Measurements from ENCODE around the gene CWH43.
A peak's percentile ranks its signal among the peaks of the same experiment; 100 is the strongest.
"Not testable (repeated sequence)": the region's sequence is repeated elsewhere in the genome, so short reads cannot be mapped to it uniquely, and the experiment has no call there.

The CWH43 gene

DNA sequence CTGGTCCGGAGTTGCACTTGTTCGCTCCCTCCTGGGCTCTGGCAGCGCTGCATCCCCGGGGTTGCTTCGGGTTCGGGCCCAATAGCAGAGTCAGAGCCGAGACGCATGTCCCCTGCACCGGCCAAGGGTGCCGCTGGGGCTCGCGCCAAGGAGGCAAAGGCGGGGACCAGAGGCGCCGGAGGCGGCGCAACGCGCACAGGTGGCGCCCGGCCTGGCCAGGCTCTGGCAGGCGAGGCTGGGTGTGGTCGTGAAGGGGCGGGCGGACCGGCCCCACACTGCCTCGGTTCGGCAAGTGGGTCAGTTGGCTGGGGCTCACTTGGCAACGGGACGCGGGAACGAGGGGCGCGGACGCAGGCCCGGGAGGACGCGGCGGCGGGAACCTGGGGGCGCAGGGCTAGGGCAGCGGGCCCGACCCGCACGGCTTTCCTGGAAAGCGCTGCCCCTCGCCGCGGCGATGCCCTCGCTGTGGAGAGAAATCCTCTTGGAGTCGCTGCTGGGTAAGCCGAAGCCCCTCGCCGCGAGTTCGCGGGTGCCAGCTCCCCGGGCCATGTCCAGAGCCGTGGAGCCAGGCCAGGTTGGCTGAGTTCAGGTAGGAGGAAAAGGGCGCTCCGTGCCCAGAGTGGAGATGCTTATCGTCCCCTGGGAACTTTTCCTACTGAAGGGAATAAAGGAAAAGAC is at the start of gene CWH43:
Gene CWH43 (plus strand): TSS at position 300 of the 678 bp plus-strand sequence. CDS start 155 bp downstream, at position 455.
- no peak for DNase-seq (ENCODE audit: low spot score)

DNA sequence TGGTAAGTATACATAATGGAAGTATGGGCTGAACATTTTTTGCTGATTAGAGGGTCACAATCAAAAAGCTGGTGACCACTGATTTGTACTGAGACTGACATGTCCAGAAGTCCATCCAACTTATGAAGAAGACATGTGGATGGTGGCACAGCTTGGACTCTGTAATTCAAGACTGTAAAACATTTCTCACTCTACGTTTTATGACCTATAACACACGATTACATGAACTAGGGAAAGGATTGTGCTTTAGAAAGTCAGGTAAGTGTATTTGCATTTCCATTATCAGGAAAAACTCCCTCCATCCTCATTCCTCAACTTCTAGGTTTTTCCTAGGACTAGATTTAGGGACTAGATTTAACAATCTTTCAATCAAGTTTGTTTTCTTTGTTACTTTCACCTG is 49.0 kb upstream of the CWH43 start:
- DNase-seq (ENCODE audit: low spot score) = no peak

DNA sequence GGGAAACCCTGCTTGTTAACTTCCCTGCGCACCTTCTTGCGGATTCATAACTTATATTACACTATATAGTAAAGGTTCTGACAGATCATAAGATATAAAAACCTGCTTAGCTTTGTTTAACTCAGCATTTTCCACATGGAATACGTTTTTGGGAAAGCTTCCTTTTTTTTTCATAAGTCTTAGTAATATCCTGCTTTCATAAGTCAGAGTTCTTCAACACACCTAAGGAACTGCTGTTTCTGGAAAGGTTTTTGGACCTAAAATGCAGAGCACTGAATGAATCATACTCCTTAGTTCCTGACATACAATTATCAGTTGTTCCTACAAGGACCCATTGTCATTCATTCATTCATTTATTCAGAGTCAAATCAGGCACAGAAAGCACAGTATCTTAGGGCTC is 47.2 kb upstream of the CWH43 start:
- no peak for DNase-seq (ENCODE audit: low spot score)

DNA sequence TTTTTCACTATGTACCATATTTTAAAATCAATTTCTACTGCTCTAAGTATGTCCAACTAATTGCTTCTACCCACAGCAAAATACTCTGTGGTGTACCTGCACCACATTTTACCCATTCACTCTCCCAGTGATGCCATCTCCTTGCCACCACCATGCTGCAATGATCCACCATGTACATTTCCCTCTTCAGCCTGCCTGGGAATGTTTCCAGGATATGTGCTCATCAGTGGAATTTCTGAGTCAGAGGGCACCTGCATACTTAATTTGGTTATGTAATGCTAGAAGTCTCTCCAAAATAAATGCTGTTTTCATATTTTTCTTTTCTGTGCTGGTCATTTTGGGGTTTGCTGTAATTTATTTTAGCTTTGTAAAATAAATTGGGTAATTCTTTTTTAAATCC is 46.3 kb upstream of the CWH43 start:
- no peak for DNase-seq (ENCODE audit: low spot score)

DNA sequence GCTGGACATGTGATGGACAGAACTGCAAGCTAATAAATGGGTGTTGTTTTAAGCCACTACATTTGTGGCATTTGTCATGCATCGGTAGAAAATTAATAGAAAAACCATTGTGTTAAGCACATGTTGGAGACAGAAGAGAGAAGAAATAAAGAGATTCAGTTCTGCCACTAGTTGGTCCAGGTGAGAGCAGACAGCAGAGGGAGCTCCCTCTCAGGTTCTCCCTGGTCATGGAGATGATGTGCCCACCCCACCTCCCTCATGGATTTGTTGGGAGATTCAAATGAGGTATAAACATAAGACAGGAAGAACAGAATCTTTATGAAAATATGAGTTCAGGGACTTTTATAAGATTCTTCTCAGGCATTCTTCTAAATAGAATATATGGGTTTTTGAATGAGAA is 42.7 kb upstream of the CWH43 start:
- DNase-seq (ENCODE audit: low spot score) = no peak

DNA sequence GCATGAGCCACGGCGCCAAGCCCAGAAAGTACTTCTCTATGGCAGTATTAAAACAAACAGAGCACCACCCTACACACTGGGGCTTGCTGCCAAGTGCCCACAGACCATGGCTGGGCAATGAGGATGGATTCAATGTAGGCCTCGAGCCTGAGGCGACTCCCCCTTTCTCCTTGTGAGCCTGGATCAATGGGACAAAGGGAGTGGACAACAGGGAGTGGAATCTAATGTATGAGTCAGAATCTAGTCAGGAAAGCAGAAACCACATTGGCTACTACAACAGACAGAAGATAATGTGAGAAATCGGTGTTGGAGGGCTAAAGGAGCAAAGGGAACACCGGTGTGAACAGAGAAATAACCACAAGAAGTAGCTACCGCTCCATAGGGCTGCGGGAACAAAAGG is 41.8 kb upstream of the CWH43 start:
- DNase-seq (ENCODE audit: low spot score) = peak; percentile 32

DNA sequence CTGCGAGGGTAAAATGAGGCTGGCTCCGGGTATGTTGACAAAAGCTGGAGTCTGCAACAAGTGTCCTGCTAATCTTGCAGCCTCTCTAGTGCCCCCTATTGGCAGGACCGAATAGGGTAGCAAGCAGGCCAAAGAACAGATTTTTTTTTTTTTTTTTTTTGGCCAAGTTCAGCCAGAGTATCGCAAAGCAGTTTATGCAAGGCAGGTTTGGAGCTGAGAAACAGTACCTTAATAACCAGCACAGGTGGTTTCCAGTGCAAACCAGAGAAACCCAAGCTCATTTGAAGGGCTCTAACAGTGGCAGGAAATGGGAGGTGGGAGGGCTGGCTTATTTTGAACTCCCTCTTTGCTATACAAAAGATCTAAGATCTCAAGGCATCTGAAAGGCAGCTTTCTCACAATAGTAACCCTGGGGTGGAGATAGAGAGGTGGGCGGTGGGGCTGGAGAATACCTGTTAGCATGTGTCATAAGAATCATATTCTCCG is 41.3 kb upstream of the CWH43 start:
- DNase-seq (ENCODE audit: low spot score) = no peak

DNA sequence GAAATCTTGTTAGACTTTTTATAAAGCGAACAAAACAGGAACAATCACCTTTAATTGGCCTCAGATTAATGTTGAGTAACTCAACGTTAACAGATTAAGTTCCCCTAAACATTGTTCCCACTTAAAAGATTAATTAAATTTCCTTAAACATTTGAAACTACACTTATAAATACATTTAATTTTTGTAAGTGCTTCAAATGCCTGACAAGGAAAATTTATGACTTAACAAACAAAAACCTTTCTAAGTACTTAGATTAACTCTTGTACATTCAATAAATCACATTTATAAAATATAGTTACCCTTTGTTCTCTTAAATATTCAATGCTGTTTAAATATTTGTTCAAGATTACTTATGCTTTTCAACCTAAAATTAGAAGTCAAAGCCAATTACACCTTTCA is 40.1 kb upstream of the CWH43 start:
- DNase-seq (ENCODE audit: low spot score) = no peak

DNA sequence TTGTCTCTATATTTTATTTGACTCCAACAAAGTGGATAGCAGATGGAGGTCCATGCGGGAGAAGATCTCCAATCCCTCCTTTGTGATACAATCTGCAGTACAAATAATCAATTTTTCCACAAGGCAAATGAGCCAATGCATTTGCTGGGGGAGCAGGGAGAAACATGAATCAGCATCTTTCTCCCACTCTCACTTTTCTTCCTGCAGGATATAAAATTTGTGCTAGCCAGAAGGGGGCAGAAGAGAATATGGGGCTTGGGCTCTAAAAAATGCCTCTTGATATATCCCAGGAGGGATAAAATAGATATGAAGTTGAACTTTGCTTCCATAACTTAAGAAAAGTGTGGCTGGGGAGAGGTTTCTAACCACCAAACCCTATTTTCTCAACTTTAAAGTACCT is 38.3 kb upstream of the CWH43 start:
- no peak for DNase-seq (ENCODE audit: low spot score)

DNA sequence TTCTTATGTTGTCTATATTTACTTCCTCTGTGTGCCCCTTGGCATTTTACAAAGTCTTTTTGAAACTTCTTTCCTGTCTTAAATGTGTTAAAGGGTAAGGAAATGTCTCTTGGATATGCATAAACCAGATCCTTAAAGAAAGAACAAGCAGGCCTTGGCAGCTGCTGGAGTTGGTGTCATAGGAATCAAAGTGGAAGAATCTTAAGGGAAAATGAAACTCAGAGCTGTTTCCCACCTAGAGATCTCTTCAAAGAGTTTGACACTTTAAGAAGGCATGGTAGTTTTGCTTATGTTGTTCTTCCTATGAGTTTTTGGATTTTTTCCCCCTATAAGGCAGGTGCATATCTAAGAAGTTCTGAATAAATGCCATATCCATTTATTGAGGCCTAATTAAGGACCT is 37.0 kb upstream of the CWH43 start:
- DNase-seq (ENCODE audit: low spot score) = no peak

DNA sequence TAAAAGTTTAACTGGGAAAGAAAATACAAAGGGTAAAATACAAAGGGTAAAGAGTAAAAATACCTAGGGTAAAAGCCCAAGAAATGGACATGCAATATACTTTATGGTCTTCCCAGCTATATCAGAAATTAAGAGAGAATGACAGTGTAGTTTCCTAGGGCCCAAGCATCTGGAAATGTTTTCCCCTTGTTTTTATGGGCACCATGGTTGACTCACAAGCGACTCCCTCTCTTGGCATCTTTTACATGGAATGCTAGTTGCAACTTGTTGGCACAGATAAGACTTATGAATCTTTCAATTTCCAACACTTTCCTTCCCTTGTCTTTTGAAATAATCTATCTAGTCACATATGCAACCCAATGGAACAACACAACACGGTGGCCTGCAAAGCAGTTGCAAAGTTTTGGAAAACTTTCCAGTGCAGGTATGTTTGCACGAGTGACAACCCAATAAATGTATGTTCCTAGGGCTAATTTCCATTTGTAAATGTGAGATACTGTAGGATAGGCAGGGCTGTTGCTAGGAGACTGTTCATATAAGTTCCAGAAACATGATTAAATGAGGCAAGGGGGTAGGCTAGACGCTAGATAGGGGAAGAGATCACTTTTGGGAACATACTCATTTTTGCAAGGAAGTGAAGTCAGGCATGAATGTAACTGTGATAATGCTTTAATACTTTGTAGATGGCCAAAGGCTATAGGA is 36.4 kb upstream of the CWH43 start:
- DNase-seq (ENCODE audit: low spot score) = no peak

DNA sequence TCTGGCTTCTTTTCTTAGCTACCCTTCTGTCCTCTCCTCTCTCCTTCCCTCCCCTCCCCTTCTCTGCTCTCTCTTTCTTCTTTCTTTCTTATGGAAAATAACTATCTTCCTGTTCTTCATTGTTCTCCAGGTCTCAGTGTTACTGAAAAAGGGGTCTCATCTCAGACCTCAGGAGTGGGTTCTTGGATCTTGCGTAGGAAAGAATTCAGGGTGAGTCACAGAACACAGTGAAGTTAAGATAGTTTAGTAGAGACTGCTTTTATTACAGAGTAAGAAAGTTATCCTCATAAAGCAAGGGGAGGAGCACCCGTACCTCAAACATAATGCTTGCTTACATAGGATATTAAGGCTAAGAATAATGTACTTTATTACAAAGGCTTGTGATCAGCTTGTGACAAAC is 31.8 kb upstream of the CWH43 start:
- DNase-seq (ENCODE audit: low spot score) = no peak

DNA sequence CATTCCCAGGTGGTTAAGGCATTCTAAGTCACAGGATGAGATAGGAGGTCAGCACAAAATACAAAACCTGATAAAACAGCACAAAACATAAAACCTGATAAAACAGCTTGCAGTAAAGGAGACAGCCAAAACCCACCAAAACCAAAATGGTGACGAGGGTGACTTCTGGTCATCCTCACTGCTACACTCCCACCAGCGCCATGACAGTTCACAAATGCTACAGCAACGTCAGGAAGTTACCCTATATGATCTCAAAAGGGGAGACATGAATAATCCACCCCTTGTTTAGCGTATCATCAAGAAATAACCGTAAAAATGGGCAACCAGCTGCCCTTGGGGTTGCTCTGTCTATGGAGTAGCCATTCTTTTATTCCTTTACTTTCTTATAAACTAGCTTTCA is 28.7 kb upstream of the CWH43 start:
- not testable (repeated sequence) for DNase-seq (ENCODE audit: low spot score)

DNA sequence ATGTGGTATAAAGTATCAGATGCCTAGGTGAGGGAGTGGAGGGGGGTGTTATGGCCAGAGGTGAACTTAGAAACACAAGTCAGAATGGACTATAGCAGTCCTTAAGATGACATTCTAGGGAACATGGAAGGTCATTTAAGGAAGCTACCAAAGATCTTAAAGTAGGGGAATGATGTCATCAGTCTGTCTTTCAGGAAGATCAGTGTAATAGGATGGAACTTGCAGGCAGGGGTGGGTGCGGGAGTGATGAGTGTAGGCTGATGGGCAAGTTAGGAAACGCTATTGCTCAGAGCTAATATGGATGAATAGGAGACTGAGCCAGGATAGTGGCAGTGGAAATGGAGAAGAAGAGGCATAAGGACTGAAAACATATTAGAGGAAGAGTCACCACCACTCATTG is 27.5 kb upstream of the CWH43 start:
- DNase-seq (ENCODE audit: low spot score) = no peak

DNA sequence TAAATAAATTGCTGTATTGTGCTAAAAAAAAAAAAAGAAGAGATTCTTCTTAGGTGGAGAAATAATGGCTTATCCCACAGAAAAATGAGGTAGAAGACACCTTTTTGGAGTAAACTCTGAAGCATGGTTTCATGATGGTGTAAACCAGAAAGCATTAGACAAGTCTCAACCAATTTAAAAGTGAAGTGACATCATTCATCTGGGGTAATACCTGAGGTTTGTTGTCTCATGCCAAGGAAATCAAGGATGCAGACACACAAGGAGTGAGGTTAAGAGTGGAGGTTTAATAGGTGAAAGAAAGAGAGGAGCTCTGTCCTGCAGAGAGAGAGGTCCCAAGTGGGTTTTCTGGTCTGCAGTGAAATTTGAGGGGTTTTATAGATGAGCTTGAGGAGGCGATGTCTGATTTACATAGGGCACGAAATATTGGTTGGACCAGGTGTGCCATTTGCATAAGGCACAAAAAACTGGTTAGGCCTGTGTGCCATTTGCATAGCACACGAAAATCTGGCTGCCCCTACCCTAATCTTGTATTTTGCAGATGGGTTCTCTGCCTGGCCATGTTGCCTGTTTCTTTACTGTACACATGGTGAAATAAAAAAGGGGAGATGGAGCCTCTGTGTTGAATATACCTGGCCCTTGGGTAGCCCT is 25.0 kb upstream of the CWH43 start:
- DNase-seq (ENCODE audit: low spot score) = no peak

DNA sequence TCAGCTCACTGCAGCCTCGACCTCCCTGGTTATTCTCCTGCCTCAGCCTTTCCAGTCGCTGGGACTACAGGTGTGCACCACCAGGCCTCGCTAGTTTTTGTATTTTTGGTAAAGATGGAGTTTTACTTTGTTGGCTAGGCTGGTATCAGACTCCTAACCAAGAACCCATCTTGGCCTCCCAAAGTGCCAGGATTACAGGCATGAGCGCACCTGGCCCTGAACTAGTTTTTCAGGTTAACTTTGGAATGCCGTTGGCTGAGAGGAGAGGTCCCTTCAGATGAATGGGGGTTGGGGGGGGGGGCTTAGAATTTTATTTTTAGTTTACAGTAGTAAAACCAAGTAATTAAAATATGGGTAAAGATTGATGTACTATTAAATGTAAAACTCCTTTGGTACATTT is 23.4 kb upstream of the CWH43 start:
- DNase-seq (ENCODE audit: low spot score) = no peak

DNA sequence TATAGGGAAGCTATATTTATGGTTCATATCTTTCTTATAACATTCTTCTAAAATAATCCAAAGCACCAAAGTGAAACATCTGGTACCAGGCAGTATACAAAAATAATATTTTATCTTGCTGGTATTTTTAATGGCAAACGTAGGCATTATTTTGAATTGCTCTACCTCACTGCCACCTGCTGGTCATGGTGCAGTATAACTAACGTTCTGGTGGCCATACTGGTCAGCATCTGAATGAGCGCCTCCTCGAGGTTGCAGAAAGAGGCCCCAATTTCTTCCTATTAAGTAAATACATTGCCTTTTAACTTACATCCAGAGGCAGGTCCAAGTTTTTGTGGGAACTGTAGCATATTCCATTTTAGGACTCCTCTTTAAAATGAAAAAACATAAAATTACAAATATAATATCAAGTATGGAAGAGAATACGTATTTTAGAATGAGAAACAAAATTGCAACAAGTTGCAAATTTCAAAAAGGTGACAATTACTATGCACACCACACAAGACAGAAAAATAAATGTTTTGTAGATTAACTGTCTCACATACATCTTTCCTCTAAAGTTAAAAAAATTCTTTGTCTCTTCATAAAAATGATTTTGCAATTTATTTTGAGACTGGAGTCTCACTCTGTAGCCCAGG is 22.9 kb upstream of the CWH43 start:
- DNase-seq (ENCODE audit: low spot score) = peak; percentile 40

DNA sequence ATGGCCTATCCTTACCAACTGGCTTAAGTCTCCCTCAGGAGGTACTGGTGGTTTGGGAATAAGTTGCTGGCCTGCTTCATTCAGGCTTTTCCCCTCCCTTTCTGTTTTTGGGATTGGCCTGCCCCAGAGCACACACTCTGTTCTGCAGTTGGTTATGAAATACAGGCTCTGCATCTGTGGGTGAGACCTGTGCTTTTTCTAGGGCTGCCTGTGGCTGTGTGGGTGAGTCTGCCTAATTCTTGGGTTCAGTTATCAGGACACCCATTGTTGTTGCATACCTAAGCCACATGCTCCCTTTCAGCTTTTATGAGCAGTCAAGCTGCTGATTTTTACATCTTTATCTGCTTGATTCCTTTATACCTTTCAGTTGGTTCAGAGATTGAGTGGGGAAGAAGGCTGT is 19.0 kb upstream of the CWH43 start:
- no peak for DNase-seq (ENCODE audit: low spot score)

DNA sequence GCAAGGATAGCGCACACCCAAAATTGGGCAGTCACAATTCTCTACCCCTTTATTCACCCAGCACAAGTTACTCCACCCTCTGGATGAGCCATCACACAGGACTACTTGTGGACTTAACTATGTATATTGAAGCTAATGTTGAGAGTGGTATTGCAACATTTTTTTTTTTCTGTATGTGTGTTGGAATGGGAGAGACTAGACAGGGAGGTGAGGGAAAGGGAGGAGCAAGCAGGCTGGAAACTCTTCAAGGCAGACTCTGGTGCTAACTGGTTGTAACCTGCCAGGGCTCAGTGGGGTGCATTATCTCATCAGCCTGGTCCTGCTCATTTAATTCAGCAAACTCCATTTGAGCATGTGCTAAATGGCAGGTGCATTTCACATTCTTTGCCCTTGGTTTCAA is 18.4 kb upstream of the CWH43 start:
- no peak for DNase-seq (ENCODE audit: low spot score)

DNA sequence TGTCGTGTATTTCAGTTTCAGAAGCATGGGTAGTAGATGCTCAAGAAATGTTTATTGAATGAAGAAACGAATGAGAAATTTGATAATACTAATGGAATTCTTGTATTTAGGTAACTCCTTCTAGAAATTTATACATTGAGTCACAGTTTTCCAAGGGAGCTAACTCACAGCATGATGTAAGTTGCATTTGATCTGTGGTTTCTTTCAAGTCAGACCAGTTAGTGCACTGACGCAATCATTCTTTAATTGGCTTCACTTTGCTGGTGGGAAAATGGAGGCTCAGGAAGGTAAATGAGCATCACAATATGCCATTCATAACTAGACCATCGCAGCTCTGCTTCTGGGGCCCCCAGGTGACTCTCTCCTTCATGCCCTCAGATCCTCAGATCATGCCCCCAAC is 17.3 kb upstream of the CWH43 start:
- DNase-seq (ENCODE audit: low spot score) = no peak

DNA sequence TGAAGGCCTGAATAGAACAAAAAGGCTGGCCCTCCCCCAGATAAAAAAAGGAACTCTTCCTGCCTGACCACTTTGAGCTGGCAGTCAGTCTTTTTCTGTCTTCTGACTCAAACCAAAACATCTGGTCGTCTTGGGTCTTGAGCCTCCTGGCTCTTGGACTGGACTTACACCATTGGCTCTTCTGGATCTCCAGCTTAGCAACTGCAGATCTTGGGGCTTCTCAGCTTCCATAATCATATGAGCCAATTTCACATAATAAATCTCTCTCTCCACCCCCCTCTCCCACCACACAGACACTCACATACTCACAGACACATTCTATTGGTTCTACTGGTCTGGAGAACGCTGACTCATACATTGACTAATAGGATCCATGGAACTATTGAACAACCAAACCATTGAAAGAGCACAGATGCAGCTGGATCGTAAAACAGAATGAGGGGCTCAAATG is 15.6 kb upstream of the CWH43 start:
- DNase-seq (ENCODE audit: low spot score) = peak; percentile 72

DNA sequence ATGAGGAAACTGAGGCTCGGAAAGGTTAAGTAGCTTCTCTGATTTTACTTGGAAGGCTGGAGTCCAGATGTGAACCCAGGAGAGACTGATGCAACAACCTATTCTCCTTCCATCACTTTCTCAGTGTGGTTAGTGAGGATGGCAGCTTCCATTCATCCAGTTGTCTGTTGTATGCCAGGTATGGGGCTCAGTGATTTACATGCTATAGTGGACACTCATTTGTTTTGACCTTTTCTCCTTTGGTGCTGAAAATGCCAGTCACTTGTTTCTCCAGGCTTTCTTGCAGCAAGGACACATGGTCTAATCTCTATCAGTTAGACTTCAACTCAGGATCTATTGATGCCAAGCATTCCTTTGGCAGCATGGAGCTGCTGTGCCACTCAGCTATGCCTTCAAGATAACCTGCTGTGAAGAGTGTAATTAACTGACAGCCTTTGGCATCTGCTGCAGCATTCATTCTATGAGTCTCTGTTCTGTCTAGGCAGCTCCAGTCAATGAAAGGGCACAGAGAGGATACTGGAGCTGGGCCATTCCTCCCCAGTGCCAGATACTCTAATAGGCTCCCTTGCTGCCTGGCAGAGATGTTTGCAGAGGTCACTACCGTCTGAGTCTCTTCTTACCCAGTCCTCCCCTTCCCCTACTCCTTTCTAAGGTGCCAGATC is 11.0 kb upstream of the CWH43 start:
- no peak for DNase-seq (ENCODE audit: low spot score)

Data from COLO829 (cell line).